Brain microvascular endothelial cell (primary cell): Measurements from ENCODE around the gene ACER1.

ENCODE experiments used
- DNase-seq: peaks from one replicate; pipeline ENCODE4 v3.0.0-alpha.2; 2020
- H3K27ac ChIP-seq: fragments of 250-450 bp; sonication (Bioruptor Pico); 2 replicates; pipeline ENCODE4 v1.5.1; 2020; ENCODE audit warnings: mild to moderate bottlenecking, moderate library complexity
- H3K27me3 ChIP-seq: fragments of 250-450 bp; sonication (Bioruptor Pico); replicated peaks from 2 replicates; pipeline ENCODE4 v1.5.1; 2020; ENCODE audit warnings: mild to moderate bottlenecking
- H3K36me3 ChIP-seq: fragments of 250-450 bp; sonication (Bioruptor Pico); replicated peaks from 2 replicates; pipeline ENCODE4 v1.5.1; 2020; ENCODE audit warnings: mild to moderate bottlenecking
- H3K4me3 ChIP-seq: 2 replicates; pipeline ENCODE4 v1.5.1; 2011; ENCODE audit warnings: low read depth, mild to moderate bottlenecking, control low read depth, low read length, moderate library complexity
- in situ Hi-C: cut with HindIII; loops from 2 replicates; pipeline ENCODE4 v1.10.0; 2017; ENCODE audit warnings: low sequenced_read_pairs, low pct_ligation_motif_present
- TF ChIP-seq, protein P1 (sequence below): IDR thresholded peaks from 2 replicates; pipeline ENCODE4 v1.5.1; 2011; ENCODE audit warnings: low read depth, mild to moderate bottlenecking, moderate library complexity, low read length, control low read depth, inconsistent platforms; ENCODE audit errors: missing control alignments

The ACER1 gene, protein sequence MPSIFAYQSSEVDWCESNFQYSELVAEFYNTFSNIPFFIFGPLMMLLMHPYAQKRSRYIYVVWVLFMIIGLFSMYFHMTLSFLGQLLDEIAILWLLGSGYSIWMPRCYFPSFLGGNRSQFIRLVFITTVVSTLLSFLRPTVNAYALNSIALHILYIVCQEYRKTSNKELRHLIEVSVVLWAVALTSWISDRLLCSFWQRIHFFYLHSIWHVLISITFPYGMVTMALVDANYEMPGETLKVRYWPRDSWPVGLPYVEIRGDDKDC

DNA sequence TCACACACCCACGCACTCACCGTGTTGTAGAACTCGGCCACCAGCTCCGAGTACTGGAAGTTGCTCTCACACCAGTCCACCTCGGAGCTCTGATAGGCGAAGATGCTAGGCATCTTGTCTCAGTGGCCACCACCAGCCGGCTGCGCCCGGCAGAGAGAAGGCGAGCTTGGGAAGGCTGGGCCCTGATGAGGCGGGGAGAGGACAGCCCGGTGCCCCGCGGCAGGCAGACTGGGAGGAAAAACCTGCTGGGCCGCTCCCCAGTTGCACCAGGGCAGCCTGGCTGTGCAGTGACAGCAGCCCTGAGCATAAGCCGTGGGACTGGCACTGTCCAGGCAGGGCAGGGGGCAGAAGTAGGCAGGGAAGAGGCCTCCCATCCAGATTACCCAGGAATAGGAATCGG, at the start of gene ACER1:
Gene ACER1 (minus strand): TSS at position 174 of the 400 bp plus-strand sequence. CDS start 61 bp downstream, at position 113.
- H3K4me3 ChIP-seq = no peak within 1 kb of the TSS
- no peak within 1 kb of the TSS for H3K27ac ChIP-seq
- TF ChIP-seq, protein P1, sequence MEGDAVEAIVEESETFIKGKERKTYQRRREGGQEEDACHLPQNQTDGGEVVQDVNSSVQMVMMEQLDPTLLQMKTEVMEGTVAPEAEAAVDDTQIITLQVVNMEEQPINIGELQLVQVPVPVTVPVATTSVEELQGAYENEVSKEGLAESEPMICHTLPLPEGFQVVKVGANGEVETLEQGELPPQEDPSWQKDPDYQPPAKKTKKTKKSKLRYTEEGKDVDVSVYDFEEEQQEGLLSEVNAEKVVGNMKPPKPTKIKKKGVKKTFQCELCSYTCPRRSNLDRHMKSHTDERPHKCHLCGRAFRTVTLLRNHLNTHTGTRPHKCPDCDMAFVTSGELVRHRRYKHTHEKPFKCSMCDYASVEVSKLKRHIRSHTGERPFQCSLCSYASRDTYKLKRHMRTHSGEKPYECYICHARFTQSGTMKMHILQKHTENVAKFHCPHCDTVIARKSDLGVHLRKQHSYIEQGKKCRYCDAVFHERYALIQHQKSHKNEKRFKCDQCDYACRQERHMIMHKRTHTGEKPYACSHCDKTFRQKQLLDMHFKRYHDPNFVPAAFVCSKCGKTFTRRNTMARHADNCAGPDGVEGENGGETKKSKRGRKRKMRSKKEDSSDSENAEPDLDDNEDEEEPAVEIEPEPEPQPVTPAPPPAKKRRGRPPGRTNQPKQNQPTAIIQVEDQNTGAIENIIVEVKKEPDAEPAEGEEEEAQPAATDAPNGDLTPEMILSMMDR = no peak
- H3K27me3 ChIP-seq = no peaks in the 10 kb centered on the region
- DNase-seq = no peak
- in situ Hi-C loops = no loop called here
- H3K36me3 ChIP-seq = no peaks in the 10 kb centered on the region

DNA sequence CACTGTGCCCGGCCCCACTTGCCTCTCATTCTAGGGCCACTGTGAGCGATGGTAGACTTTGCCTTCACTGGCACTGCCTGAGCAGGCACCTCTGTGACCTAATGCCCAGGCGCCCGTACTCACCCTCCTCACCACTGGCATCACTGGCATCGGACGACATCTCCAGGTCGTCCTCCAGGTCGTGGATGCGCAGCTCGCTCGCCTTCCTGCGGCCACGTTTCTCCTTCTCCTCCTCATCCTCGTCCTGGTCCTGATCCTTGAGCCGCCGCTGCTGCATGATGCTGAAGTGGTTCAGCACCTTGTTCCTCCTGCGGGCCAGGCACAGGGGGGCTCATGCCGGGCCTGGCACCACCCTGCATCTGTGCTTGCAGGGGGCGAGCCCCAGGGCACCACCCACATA, 49.8 kb upstream of the ACER1 start:
- in situ Hi-C loops = no loop called here
- no peak for DNase-seq
- Histone ChIP-seq H3K36me3 (peaks cover 86% of the 10 kb centered on the region), H3K27ac (no peak overlapping the region), H3K27me3 (no peaks in the 10 kb centered on the region), H3K4me3 (no peak overlapping the region)
- TF ChIP-seq, protein P1 = no peak

DNA sequence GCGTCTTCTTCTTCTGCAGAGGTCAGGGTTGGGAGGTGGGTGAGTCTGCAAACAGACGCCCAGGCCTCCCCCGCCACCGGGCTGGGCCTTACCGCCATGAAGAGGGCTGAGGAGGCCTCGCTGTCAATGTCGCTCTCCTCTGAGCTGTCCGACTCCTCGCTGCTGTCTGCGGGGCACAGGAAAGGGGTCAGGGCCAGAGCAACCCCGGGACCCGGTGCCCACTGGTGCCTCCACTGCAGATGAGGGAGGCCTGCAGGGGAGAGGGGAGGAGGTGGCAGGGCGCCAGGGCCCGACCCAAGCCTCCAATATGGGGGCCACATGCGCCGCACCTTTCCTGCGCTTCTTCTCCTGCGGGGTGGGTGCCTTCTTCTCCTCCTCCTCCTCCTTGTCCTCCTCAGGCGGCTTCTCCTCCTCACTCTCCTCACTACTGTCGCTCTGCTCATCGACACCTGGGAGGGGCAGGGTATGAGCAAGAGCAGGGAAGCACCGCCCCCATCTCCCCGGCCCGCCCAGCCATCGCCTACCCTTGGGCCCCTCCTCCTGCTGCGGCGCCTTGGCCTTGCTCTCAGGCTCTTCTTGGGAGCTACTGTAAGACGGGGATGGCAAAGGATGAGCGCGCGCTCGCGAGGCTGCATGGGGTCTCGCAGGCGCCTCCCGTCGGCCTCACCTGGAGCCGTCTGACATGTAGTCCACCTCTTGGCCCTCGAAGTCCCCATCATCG, 47.8 kb upstream of the ACER1 start:
- H3K36me3 ChIP-seq = peaks cover 69% of the 10 kb centered on the region
- no peaks in the 10 kb centered on the region for H3K27me3 ChIP-seq
- in situ Hi-C loops = no loop called here
- H3K4me3 ChIP-seq = no peak overlapping the region
- H3K27ac ChIP-seq = no peak overlapping the region
- no peak for DNase-seq
- TF ChIP-seq, protein P1 = no peak

DNA sequence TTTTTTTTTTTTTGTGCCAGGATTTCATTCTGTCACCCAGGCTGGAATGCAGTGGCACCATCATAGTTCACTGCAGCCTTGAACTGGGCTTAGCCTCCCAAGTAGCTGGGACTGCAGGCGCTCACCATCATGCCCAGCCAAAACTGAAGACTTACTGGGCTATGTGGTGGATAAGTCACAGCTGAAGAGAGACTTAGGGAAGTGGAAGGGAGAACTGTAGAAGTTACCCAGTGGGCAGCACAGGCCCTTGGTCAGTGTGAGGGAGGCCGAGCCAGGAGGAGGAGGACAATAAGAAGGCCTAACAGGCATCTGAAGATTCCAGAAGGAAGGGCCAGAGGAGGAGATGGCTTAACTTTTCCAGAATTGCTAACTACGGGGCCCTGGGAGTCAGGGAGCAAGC, 46.3 kb upstream of the ACER1 start:
- H3K27me3 ChIP-seq = no peaks in the 10 kb centered on the region
- in situ Hi-C loops = no loop called here
- H3K4me3 ChIP-seq = no peak overlapping the region
- no peak overlapping the region for H3K27ac ChIP-seq
- peaks cover 57% of the 10 kb centered on the region for H3K36me3 ChIP-seq
- TF ChIP-seq, protein P1 = no peak
- DNase-seq = no peak

DNA sequence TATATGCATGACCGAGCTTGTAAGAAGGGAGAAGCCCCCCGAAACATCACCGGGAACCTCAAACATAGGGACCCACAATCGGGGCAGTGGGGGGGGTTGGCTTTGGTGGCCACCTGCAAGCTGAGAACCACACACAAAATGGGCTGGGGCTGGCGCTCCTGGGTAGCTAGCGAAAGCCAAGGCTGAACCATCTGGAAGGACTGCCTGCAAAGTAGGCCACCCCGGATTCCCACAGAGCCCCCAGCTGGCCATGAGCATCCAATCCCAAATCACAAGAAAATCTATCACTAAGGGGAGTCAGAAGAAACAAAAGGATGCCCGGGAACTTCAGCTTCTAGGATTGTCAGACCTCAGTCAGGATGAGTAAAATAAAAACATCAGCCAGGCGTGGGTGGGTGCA, 45.1 kb upstream of the ACER1 start:
- no peak for DNase-seq
- Histone ChIP-seq H3K4me3 (no peak overlapping the region), H3K27ac (no peak overlapping the region), H3K27me3 (no peaks in the 10 kb centered on the region), H3K36me3 (peaks cover 48% of the 10 kb centered on the region)
- TF ChIP-seq, protein P1 = no peak
- in situ Hi-C loops = no loop called here

DNA sequence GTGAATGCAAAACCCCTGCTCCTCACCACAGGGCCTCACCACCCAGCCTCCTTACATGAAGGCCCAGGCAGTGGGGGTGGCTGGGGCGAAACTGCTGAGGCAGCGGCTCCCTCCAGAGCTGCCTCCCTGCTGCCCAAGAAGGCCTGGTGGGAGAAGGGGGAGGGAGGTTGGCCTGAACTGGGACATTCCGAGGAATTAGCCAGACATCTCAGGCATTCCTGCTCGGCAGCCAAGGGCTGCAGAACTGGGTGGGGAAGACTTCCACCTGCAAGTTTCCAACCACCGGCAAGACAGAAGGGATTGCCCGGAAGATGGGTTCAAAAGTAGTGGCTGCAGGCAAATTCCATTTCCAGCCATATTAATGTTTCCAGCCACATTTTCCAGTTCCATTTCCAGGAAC, 44.6 kb upstream of the ACER1 start:
- TF ChIP-seq, protein P1 = no peak
- no peak for DNase-seq
- H3K27ac ChIP-seq = no peak overlapping the region
- H3K27me3 ChIP-seq = no peaks in the 10 kb centered on the region
- no peak overlapping the region for H3K4me3 ChIP-seq
- peaks cover 43% of the 10 kb centered on the region for H3K36me3 ChIP-seq
- in situ Hi-C loops = no loop called here
